ENCODE results near the gene TOMM40L.

DNA sequence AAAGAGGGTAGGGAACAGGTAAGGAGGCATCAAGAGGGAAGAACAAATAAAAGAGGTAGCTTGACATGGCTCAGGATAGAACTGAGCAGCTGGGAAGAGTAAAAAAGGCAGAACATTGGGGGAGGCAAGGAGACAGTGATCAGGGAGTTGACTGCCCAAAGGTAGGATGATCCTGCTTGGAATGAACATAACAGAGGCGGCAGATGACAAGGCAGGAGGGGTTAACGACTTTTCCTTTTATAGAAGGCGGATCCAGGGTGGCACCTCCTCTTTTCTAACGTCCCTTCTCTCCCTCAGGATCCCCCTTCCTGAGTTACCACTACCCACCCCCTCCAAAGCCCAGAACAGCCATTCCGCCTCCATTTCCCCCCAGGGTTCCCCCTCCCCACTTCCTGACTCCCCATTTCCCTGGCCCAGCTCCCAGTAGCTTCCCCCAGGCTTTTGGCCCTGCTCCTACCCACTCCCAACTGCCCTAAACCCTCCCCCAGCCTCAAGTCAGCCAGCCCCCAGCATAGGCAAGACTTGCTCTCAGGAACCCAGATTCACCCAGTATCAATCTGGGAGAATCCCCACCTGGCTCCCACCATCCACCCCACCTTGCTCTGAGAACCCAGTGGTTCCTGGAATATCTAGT, 26.2 kb upstream of the TOMM40L start:
- TF ChIP-seq, protein P1, sequence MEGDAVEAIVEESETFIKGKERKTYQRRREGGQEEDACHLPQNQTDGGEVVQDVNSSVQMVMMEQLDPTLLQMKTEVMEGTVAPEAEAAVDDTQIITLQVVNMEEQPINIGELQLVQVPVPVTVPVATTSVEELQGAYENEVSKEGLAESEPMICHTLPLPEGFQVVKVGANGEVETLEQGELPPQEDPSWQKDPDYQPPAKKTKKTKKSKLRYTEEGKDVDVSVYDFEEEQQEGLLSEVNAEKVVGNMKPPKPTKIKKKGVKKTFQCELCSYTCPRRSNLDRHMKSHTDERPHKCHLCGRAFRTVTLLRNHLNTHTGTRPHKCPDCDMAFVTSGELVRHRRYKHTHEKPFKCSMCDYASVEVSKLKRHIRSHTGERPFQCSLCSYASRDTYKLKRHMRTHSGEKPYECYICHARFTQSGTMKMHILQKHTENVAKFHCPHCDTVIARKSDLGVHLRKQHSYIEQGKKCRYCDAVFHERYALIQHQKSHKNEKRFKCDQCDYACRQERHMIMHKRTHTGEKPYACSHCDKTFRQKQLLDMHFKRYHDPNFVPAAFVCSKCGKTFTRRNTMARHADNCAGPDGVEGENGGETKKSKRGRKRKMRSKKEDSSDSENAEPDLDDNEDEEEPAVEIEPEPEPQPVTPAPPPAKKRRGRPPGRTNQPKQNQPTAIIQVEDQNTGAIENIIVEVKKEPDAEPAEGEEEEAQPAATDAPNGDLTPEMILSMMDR (IDR thresholded peaks at IDR 0.05), result no peak
- no peak for TF ChIP-seq ZFX (IDR thresholded peaks at IDR 0.05; ENCODE audit: borderline replicate concordance)
